IMR-90 (cell line): ENCODE results near the gene CROCC2. TPM values are rescaled to one million over a fixed set of nuclear protein-coding genes. Genes with fewer than 3 reads are reported as not detected.

ENCODE experiments used
- FOS ChIP-seq: fragments of 150-350 bp; IDR thresholded peaks from 2 replicates; pipeline ENCODE4 v1.6.1; 2016; ENCODE audit warnings: low read depth, low read length
- polyA plus RNA-seq, 3 experiments: library from polyadenylated mRNA; depleted of rRNA; stranded (reverse); fragments of >200 nt; gene quantifications; 2 replicates each; pipeline ENCODE4 v1.2.3, GENCODE V29; 2012; ENCODE audit warnings: low replicate concordance in 1 of 3
- total RNA-seq: library from RNA; depleted of rRNA; stranded (reverse); fragments of >200 nt; gene quantifications from 2 replicates; pipeline ENCODE4 v1.2.3, GENCODE V29; 2012
- TF ChIP-seq, protein P1 (sequence below): fragments of 150-350 bp; IDR thresholded peaks from 2 replicates; pipeline ENCODE4 v1.6.1; 2017; ENCODE audit warnings: mild to moderate bottlenecking, antibody characterized with exemption, low read length, low read depth

The CROCC2 gene
- total and polyA plus RNA-seq, 2 of the 4 experiments (the other 2 are of a cell fraction), result not detected

DNA sequence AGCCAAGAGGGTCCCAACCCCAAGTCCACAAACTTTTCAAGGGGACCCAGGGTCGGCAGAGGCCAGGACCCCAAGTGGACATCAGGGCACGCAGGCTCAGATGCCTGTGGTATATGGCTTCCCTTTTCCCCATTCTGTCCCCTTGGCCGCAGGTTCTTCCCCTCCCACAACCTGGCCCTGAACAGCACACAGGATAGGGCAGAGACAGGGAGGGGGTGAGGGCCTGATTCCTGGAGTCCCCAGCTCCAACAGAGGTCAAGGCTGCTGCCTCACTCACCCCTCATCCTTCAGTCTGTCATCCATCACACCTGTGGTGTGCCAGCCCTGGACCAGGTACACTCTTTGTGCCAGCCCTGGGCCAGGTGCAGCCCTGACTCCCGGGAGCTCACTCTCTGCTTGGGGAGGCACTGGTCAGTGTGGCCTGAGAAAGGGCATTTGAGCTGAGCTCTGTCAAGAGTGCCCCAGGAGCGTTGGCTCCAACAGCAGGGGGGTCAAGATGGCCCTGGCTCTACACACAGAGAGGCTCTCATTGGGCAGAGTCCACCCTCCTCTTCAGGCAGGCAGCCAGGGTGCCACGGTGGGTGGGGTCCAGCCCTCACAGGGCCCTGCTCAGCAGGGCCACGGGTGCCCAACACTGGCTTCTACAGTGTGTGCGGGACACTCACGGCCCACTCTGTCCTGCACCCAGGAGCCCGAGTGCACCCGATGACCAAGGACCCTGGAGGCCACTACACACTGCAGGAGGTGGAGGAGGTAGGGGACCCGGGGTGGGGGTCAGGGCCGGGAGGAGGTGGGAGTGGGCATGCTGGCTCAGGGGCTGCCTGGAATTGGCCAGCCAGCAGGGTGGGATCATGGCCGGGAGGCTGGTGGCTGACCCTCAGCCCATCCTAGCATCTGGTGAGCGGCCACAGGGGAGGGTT lies 35.9 kb upstream of the CROCC2 start (continued):
- TF ChIP-seq, protein P1, sequence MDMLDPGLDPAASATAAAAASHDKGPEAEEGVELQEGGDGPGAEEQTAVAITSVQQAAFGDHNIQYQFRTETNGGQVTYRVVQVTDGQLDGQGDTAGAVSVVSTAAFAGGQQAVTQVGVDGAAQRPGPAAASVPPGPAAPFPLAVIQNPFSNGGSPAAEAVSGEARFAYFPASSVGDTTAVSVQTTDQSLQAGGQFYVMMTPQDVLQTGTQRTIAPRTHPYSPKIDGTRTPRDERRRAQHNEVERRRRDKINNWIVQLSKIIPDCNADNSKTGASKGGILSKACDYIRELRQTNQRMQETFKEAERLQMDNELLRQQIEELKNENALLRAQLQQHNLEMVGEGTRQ, result no peak
- no peak for TF ChIP-seq FOS
